Measurements from ENCODE around the gene GNAQ. TPM values are rescaled to one million over a fixed set of nuclear protein-coding genes. Genes with fewer than 3 reads are reported as not detected.

GNAQ gene
- polyA plus RNA-seq, 2 of the 4 experiments (the other 2 are of a cell fraction), result 17.9 to 60.0 TPM

DNA sequence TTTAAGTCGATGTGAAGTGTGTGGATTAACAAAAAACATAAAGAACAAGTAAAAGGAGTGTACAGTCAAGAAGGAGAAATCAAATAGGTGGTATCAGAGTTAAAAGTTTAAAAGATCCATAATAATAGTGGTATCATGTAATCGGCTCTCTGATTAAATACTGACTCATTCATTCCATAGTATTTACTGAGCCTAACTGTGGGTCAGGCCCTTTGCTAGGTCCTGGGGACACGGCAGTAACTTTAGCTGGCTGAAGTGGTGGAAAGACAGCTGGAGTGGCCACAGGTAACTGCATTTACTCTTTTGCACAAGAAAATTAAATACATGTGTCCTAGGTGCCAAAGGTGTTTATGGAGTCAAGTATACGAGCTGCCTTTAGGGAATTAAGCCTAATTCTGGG lies 124.0 kb downstream of the GNAQ start:
- no peak for TF ChIP-seq KDM5A (IDR thresholded peaks at IDR 0.05)
- no peak for TF ChIP-seq EHF (CRISPR knock-in tag; IDR thresholded peaks at IDR 0.05)
- TF ChIP-seq, protein P1, sequence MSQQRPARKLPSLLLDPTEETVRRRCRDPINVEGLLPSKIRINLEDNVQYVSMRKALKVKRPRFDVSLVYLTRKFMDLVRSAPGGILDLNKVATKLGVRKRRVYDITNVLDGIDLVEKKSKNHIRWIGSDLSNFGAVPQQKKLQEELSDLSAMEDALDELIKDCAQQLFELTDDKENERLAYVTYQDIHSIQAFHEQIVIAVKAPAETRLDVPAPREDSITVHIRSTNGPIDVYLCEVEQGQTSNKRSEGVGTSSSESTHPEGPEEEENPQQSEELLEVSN (IDR thresholded peaks at IDR 0.05; ENCODE audit: borderline replicate concordance, low read depth), result no peak
- TF ChIP-seq, protein P2, sequence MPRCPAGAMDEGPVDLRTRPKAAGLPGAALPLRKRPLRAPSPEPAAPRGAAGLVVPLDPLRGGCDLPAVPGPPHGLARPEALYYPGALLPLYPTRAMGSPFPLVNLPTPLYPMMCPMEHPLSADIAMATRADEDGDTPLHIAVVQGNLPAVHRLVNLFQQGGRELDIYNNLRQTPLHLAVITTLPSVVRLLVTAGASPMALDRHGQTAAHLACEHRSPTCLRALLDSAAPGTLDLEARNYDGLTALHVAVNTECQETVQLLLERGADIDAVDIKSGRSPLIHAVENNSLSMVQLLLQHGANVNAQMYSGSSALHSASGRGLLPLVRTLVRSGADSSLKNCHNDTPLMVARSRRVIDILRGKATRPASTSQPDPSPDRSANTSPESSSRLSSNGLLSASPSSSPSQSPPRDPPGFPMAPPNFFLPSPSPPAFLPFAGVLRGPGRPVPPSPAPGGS (IDR thresholded peaks at IDR 0.05), result no peak
- TF ChIP-seq RNF2 (IDR thresholded peaks at IDR 0.05; ENCODE audit: borderline replicate concordance, low read depth), result no peak
- no peak for TF ChIP-seq CHD4 (IDR thresholded peaks at IDR 0.05; ENCODE audit: borderline replicate concordance)
- TF ChIP-seq RARB (CRISPR knock-in tag; IDR thresholded peaks at IDR 0.05), result no peak
- no peak for TF ChIP-seq NR3C1 (IDR thresholded peaks at IDR 0.05)
- no peak for TF ChIP-seq CEBPB (IDR thresholded peaks at IDR 0.05)
- TF ChIP-seq MAFK (IDR thresholded peaks at IDR 0.05; ENCODE audit: partially characterized antibody), result no peak
- no peak for TF ChIP-seq EP300 (IDR thresholded peaks at IDR 0.05)
- no peak for TF ChIP-seq RCOR1 (IDR thresholded peaks at IDR 0.05; ENCODE audit: low read depth, low read length)
- TF ChIP-seq CBX2 (IDR thresholded peaks at IDR 0.05; ENCODE audit: borderline replicate concordance, low read depth), result no peak
- TF ChIP-seq KDM1A (IDR thresholded peaks at IDR 0.05; ENCODE audit: low read depth), result no peak
- Histone ChIP-seq H3K9me3 (no peaks in the 10 kb centered on the region), H3K4me2 (peak overlapping the region; percentile 18), H3K27ac (no peak overlapping the region), H3K4me3 (no peak overlapping the region), H3K4me1 (peaks cover 16% of the 10 kb centered on the region)
- POLR2A ChIA-PET, result no interaction called here
- DNase-seq (ENCODE audit: low read depth in 1 of 2, low spot score in 1 of 2) (no peak), ATAC-seq (peak in 1 of 2 experiments; percentile 67; a peak in 3 of 6 replicates), FAIRE-seq (no peak)
- CTCF ChIA-PET, result no interaction called here
- 43% methylated on average over 4 of the region's 4 CpGs for WGBS (ENCODE audit: missing lambda C conversion rate)

DNA sequence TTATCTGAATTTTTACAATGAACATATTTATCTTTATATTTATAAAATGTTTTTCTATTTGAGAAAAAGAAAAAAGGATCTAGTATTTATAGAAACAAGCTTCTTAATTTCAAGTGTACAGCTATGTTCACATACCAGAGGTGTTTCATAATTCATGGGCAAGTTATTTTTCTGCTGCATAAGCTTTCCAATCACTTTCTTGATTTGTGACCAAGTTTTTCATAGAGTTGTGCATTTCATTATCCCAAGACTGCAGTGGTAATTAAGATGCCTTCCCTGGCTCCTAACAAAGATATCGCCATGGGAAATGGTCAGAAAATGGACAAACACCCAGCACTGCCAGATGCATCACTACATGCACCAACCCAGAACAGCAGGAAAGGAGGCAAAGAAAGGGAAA lies 124.6 kb downstream of the GNAQ start:
- ATAC-seq (no peak), DNase-seq (ENCODE audit: low read depth in 1 of 2, low spot score in 1 of 2) (no peak), FAIRE-seq (no peak)
- ChIA-PET CTCF (no interaction called here), POLR2A (no interaction called here)
- Histone ChIP-seq H3K4me3 (no peak overlapping the region), H3K4me1 (peaks cover 16% of the 10 kb centered on the region), H3K9me3 (no peaks in the 10 kb centered on the region), H3K4me2 (peak overlapping the region; percentile 18), H3K27ac (0 out of 6 replicates have a peak overlapping the region, but pooled peaks of 1 of the 2 experiments have one; percentile 8)
- WGBS (ENCODE audit: missing lambda C conversion rate), result 100% methylated on average over 1 of the region's 1 CpG
- TF ChIP-seq TP53 (CRISPR knock-in tag; IDR thresholded peaks at IDR 0.05), result no peak
- no peak for TF ChIP-seq MAZ (IDR thresholded peaks at IDR 0.05; ENCODE audit: borderline replicate concordance, low read depth, low read length)
- TF ChIP-seq, protein P3, sequence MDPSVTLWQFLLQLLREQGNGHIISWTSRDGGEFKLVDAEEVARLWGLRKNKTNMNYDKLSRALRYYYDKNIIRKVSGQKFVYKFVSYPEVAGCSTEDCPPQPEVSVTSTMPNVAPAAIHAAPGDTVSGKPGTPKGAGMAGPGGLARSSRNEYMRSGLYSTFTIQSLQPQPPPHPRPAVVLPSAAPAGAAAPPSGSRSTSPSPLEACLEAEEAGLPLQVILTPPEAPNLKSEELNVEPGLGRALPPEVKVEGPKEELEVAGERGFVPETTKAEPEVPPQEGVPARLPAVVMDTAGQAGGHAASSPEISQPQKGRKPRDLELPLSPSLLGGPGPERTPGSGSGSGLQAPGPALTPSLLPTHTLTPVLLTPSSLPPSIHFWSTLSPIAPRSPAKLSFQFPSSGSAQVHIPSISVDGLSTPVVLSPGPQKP (IDR thresholded peaks at IDR 0.05; ENCODE audit: low read depth, low read length), result no peak
- TF ChIP-seq CHD4 (IDR thresholded peaks at IDR 0.05; ENCODE audit: borderline replicate concordance), result no peak
- TF ChIP-seq, protein P4, sequence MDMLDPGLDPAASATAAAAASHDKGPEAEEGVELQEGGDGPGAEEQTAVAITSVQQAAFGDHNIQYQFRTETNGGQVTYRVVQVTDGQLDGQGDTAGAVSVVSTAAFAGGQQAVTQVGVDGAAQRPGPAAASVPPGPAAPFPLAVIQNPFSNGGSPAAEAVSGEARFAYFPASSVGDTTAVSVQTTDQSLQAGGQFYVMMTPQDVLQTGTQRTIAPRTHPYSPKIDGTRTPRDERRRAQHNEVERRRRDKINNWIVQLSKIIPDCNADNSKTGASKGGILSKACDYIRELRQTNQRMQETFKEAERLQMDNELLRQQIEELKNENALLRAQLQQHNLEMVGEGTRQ (IDR thresholded peaks at IDR 0.05), result no peak
- TF ChIP-seq RNF2 (IDR thresholded peaks at IDR 0.05; ENCODE audit: borderline replicate concordance, low read depth), result no peak
- TF ChIP-seq NPAS2 (CRISPR knock-in tag; IDR thresholded peaks at IDR 0.05; ENCODE audit: borderline replicate concordance), result no peak
- TF ChIP-seq, protein P5, sequence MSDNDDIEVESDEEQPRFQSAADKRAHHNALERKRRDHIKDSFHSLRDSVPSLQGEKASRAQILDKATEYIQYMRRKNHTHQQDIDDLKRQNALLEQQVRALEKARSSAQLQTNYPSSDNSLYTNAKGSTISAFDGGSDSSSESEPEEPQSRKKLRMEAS (IDR thresholded peaks at IDR 0.05), result no peak
- no peak for TF ChIP-seq ZFP36 (IDR thresholded peaks at IDR 0.05; ENCODE audit: borderline replicate concordance, partially characterized antibody)
- TF ChIP-seq HOXB5 (CRISPR knock-in tag; IDR thresholded peaks at IDR 0.05), result no peak
- TF ChIP-seq HOXA7 (CRISPR knock-in tag; IDR thresholded peaks at IDR 0.05), result no peak
- TF ChIP-seq RAD21 (conservative IDR thresholded peaks at IDR 0.05 in 1 of 2, IDR thresholded peaks at IDR 0.05 in 1 of 2), result no peak
- TF ChIP-seq, protein P2 (IDR thresholded peaks at IDR 0.05), result no peak
- TF ChIP-seq, protein P6, sequence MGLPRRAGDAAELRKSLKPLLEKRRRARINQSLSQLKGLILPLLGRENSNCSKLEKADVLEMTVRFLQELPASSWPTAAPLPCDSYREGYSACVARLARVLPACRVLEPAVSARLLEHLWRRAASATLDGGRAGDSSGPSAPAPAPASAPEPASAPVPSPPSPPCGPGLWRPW (IDR thresholded peaks at IDR 0.05), result no peak
- no peak for TF ChIP-seq CBX2 (IDR thresholded peaks at IDR 0.05; ENCODE audit: borderline replicate concordance, low read depth)
- TF ChIP-seq POLR2A (IDR thresholded peaks at IDR 0.05; ENCODE audit: low read length), result no peak
- TF ChIP-seq, protein P7, sequence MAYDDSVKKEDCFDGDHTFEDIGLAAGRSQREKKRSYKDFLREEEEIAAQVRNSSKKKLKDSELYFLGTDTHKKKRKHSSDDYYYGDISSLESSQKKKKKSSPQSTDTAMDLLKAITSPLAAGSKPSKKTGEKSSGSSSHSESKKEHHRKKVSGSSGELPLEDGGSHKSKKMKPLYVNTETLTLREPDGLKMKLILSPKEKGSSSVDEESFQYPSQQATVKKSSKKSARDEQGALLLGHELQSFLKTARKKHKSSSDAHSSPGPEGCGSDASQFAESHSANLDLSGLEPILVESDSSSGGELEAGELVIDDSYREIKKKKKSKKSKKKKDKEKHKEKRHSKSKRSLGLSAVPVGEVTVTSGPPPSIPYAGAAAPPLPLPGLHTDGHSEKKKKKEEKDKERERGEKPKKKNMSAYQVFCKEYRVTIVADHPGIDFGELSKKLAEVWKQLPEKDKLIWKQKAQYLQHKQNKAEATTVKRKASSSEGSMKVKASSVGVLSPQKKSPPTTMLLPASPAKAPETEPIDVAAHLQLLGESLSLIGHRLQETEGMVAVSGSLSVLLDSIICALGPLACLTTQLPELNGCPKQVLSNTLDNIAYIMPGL (CRISPR knock-in tag; IDR thresholded peaks at IDR 0.05; ENCODE audit: borderline replicate concordance), result no peak
